ENCODE results near the gene CLCN5.

CLCN5 gene

DNA sequence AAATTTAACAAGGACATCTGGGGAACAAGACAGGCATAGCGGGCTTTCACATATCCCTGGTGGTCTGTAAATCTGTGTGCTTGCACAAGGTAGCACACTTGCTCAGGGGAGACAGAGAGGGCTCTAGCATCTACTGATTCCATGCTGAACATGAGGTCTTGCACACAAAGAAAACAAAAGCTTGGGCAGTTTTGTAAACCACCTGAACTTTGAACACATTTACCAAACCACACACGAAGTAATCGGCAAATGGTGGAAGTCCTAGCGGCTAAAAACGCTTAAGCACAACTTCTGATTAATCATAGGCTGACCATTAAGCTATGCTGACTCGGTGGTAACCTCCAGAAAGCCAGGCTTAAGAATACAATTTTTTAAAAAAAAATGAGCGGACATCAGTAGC is 225.6 kb downstream of the CLCN5 start:
- H3K27ac ChIP-seq: no peak overlapping the region
- TF ChIP-seq, protein P1, sequence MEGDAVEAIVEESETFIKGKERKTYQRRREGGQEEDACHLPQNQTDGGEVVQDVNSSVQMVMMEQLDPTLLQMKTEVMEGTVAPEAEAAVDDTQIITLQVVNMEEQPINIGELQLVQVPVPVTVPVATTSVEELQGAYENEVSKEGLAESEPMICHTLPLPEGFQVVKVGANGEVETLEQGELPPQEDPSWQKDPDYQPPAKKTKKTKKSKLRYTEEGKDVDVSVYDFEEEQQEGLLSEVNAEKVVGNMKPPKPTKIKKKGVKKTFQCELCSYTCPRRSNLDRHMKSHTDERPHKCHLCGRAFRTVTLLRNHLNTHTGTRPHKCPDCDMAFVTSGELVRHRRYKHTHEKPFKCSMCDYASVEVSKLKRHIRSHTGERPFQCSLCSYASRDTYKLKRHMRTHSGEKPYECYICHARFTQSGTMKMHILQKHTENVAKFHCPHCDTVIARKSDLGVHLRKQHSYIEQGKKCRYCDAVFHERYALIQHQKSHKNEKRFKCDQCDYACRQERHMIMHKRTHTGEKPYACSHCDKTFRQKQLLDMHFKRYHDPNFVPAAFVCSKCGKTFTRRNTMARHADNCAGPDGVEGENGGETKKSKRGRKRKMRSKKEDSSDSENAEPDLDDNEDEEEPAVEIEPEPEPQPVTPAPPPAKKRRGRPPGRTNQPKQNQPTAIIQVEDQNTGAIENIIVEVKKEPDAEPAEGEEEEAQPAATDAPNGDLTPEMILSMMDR (IDR thresholded peaks at IDR 0.05; ENCODE audit: low read depth, low read length, missing control alignments): no peak
- in situ Hi-C loops (cut with HindIII; ENCODE audit: low pct_ligation_motif_present, low sequenced_read_pairs): no loop called here

More for the DNA sequence above, 225.6 kb downstream of the CLCN5 start:
- H3K4me3 ChIP-seq (ENCODE audit: low read depth, low read length): no peak overlapping the region
- H3K27me3 ChIP-seq (replicated peaks): no peaks in the 10 kb centered on the region
- no peaks in the 10 kb centered on the region for H3K36me3 ChIP-seq (replicated peaks)
- DNase-seq: no peak
